SK-N-SH (cell line): Measurements from ENCODE around the gene CPED1.

Experiments used
- POLR2AphosphoS5 ChIP-seq: IDR thresholded peaks from 2 replicates; pipeline ENCODE4 v1.6.1; 2012; ENCODE audit warnings: low read depth, low read length
- TF ChIP-seq, protein P1 (sequence below): IDR thresholded peaks from 2 replicates; pipeline ENCODE4 v1.4.0; 2012; ENCODE audit warnings: low read depth, borderline replicate concordance

DNA sequence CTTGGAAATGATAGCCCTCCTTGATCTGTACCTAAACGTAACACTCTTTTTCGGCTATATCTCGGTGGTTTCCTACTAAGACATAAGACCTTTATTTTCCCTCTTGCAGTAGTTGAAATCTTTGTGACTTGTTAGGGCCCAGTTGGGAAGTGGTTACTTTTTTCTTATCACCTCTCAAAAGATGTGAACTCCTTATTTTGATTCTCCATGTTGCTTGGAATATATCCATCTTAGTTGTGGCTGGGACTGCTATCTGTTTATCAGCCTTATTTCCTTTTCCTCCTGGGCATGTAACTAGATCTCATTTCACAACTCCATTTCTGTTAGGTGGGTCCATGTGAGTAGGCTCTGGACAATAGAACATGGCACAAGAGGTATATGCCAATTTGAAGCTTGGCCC is 4.1 kb upstream of the CPED1 start:
- TF ChIP-seq POLR2AphosphoS5, result no peak
- TF ChIP-seq, protein P1, sequence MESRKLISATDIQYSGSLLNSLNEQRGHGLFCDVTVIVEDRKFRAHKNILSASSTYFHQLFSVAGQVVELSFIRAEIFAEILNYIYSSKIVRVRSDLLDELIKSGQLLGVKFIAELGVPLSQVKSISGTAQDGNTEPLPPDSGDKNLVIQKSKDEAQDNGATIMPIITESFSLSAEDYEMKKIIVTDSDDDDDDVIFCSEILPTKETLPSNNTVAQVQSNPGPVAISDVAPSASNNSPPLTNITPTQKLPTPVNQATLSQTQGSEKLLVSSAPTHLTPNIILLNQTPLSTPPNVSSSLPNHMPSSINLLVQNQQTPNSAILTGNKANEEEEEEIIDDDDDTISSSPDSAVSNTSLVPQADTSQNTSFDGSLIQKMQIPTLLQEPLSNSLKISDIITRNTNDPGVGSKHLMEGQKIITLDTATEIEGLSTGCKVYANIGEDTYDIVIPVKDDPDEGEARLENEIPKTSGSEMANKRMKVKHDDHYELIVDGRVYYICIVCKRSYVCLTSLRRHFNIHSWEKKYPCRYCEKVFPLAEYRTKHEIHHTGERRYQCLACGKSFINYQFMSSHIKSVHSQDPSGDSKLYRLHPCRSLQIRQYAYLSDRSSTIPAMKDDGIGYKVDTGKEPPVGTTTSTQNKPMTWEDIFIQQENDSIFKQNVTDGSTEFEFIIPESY, result no peak
